Measurements from ENCODE around the gene CAST.

CAST gene

GRCh38 chr5:96677496-96677895 lies 15.3 kb downstream of the CAST start:
- DNase-seq: no peak

DNA sequence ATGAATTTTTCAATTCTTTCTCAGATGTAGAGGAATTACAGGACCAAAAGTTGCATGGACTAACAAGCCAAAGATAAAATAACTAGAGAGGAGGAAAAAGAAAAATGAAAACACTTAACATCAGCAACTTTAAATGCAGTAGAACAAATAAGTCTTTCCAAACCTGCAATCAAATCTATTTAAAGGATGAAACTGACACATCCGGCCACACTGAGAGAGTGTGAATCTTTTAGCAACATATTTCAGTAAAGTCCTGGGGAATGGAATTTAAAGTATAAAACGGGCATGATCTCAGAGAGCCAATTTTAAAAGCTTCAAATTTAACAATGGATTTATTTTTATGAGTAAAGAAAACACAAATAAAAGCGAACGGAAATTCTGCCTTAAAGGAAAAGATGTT lies 17.1 kb downstream of the CAST start:
- no peak for DNase-seq

DNA sequence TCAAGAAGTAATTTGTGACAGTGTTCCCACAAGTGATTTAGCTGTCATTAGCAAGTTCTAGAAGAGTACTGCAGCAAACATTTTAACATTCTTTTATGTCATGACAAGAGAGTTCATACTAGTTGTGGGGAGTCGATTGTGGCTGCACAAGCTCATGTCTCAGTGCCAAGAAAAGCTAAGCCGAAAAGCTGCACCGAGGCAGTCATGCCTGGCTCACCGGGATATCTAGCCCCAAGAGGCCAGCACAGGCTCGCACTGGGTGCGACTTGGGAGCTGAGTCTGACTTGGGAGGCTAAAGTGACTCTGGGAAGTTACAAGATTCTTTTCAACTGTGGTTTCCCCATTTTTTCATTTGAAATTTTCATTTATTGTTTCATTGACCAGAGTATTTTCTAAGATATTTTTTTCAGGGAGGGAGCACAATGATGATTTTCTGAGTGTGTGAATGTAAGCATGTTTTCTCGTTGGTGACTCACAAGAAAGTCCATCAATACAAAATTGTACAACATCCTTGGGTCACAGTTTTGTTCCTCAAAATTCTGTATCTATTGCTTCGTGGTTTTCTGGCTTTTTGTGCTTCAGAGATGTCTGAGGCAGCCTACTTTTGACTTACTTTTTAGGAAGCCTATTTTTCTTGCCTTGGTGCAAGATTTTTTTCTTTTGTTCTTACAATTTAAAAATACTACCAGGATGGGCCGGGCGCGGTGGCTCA lies 18.7 kb downstream of the CAST start:
- no peak for DNase-seq

- no peak for DNase-seq
Measured at GRCh38 chr5:96683392-96683791, 21.2 kb downstream of the CAST start.

DNA sequence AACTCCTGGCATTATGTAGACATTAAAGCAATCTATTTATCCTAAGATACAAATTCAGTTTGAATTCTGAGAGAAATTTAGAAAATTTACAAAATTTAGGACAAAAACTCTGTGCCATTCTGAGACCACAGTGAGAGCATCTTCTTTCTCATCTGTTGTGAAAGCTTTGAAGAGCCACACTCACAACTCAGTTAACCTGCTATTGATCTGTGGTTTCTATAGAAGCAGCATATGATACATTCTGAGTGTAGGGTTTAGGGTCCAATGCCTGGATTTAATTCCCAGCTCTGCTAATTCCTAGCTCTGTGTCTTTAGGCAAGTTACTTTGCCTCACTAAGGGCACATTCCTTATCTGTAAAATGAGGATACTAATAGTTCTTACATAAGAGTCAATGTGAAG lies 21.6 kb downstream of the CAST start:
- no peak for DNase-seq

DNA sequence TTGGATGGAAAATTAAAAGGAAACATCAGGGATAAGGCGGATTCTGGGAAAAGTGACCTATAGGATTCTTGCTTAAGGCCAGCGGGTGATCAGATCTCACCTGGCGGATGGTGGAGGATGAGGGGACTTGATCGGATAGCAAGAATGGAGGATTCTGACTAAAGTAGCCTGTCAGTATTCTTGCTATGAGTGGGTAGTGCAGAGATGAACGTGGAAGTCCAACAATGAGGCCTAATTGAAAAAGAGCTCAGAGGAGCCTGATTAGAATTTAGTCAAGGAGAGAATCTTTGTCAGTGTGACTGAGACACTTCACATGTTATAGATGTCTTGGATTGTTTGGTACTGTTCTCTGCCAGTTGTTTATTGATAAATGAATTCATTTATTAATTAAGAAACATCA lies 24.9 kb downstream of the CAST start:
- DNase-seq: no peak

DNA sequence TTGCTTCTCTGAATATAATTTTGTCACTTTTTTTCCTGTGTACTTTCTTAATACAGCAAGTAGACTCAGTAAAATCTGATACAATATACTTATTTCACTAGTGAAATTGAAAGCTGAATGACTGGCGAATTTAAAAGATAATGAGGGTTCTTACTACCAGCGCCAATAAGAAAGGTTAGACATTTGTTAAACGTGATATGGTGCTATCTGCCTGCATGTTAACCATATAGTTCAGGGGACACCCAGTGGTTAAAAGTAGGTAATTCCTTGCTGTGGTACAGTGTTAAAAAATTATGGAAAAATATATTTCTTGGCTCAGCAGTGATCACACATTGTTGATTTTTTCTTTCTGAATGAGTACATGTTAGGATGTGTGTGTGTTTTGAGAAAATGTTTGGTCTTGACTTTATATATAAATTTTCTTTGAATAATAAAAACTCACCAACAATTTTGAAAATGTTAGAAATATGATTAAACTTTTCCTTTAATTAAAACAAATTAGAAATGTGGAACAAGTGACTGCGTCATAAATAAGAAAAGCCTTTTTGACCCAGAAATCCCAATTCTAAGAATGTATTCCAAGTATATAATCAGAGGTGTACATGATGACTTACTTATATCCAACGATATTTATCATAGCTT lies 25.8 kb downstream of the CAST start:
- peak; percentile 85 for DNase-seq

GRCh38 chr5:96690861-96691260 lies 28.7 kb downstream of the CAST start:
- no peak for DNase-seq

DNA sequence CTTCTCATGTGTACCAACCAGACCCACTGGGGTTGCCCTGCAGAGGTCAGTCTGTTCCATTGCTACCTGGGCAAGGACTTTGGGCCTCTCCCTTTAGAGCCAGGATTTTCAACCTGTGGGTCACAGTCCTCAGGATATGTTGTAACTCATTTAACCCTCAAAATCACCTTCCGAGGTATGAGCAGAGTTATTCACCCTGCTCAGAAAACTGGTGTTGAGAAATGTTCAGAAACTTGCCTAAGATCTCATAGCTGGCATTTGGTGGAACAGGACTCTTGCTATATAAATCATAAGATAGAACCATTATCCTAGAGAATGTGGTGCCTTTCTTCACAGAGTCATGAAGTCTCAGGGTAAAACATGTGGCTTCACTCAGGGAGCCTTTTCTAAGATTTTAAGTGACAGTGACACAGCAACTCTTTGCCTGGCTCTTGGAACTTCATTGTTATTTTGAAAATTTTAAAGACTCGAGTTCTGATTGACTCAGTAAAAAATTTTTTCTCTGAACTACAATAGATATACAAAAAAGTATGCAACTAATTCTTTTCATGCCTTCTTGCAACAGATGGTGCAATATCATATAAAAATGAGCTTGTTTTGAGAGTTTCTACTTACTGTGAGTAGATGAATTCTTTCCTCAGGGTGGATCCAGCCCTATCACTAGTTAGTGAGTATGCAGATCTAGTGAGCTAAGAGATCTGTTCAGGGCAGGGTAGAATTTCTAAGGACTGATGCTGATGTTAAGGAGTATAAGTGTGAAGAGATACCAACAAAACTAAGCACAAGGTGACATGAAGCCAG lies 29.5 kb downstream of the CAST start:
- DNase-seq: no peak

DNA sequence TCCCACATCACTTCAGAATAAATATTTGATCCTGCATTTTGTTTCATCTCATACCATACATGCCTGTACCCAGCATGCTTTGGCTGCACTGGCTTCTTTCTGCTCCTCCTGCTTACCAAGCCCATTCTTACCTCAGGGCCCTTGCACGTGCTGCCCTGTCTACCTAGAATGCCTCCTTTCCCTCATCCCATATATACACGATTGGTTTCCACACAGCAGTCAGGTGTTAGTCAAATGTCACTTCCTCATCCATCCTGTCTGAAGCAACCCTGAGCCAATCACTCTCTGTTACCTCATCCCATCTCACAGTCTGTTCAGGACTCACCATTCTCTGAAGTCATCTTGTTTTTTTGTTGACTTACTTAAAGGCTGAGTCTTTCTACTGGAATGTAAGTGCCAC lies 30.3 kb downstream of the CAST start:
- DNase-seq: no peak

GRCh38 chr5:96699186-96699820 lies 37.1 kb downstream of the CAST start:
- DNase-seq: peak; percentile 46

DNA sequence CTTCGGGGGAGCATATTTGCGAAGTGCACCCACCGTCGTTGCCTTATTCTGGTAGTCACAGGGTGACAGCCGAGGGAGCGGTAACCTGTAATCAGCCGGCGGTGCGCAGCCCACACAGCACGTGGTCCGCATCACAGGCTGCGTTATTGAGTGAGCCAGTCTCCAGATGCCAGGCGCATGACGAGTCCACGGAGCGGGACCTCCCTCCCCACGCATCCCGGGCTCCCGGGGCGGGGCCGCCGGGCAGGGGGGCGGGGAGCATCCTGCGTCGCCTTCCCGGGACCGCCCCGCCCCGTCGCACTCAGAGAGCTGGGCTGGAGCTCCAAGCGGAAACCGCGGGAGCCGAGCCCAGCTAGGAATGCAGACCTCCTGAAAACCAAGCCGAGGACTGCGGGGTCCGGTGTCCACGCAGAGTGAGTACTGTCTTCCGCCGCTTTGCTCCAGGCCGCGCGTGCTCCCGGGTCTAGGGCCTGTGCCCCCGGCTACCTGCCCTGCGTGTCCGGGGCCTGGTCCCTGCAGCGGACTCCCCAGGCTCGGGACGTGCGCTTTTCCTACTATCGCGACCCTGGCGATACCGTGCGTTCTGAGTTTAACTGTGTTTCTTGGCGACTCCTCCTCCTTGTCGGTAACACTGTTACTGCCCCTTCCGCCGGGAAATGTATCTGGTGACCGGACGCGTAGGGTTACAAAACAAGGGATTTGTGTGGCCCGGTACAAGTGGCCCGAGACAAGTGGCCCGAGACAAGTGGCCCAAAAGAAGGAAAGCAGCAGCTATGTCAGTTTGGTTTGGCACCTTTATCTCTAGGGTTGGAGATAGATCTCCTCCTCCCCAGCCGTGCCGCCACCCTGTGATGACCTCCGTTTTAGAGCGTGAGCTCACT lies 40.6 kb downstream of the CAST start:
- DNase-seq: peak; percentile 97

GRCh38 chr5:96703384-96703920 lies 41.3 kb downstream of the CAST start:
- peak; percentile 56 for DNase-seq

DNA sequence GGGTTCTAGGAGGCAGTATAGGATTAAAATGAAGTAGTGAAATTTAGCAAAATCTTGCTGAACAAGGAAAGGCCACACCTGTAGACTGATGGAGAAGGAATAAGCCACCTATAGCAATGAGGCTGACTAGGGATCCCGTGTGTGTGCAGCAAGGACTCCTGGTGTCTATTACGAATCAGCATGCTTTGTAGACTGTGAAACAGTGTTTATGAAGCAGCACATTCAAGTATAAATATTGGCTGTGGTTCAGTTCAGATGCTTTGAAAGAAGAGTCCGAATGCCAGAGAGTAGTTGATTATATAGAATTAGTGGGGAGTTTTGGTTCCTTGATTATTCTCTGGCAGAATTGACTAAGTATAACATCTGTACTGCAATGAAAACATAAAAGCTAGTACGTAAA lies 41.8 kb downstream of the CAST start:
- peak; percentile 85 for DNase-seq

GRCh38 chr5:96706433-96707111 lies 44.4 kb downstream of the CAST start:
- DNase-seq: peak; percentile 51

DNA sequence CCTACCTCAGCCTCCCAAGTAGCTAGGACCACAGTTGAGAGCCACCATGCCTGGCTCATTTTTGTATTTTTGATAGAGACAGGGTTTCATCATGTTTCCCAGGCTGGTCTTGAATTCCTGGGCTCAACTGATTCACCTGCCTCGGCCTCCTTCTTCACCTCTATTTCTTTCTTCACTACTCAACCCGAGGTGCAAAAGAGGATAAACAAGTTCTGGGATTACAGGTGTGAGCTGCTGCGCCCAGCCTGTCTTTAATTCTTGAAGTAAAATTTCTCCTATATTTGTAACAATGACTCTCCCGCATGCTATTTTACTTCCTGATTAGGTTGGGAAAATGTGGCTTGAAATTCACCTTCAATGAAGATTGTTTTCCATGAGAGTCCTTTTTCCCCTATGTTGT lies 46.4 kb downstream of the CAST start:
- DNase-seq: no peak

- DNase-seq: peak; percentile 30
Measured at GRCh38 chr5:96709152-96709821, 47.1 kb downstream of the CAST start.

GRCh38 chr5:96712100-96712746 lies 50.0 kb downstream of the CAST start:
- no peak for DNase-seq

DNA sequence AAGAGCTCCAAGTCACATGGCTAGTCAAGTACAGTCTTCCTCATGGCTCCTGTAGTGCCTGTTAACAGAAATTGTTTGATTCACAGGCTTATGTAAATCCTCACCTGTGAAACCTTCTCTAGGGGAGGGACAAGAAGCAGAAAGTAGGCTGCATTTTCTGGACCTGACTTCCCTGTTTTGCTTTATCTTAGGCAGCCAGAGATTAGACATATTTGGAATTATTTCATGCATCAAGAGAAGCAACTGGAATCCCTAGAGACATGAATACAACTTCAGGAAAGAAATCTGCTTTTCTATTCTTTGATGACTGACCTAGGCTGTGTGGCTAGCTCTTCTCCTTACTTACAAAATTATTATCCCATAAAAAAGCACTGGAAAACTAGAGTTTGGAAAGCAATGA lies 52.3 kb downstream of the CAST start:
- peak; percentile 27 for DNase-seq

- peak; percentile 77 for DNase-seq
Measured at GRCh38 chr5:96714951-96715451, 52.8 kb downstream of the CAST start.

All from NCI-H69 (cell line).